Sigmoid colon (tissue), 7 donors: ENCODE data around the gene NOD2. TPM values are rescaled to one million over a fixed set of nuclear protein-coding genes. Genes with fewer than 3 reads are reported as not detected.

ENCODE experiments used
- DNase-seq: peaks from one replicate; pipeline ENCODE4 v3.0.0-alpha.2; 2019
- H3K27ac ChIP-seq, 4 donors: fragments of 200-600 bp; sonication (generic); one replicate each; pipeline ENCODE4 v1.5.1; 2016 to 2019; ENCODE audit warnings: mild to moderate bottlenecking in 1 of 4
- H3K27me3 ChIP-seq, 3 donors: fragments of 200-600 bp; sonication (generic); one replicate each; pipeline ENCODE4 v1.5.1; 2019; ENCODE audit warnings: mild to moderate bottlenecking in 1 of 3
- H3K36me3 ChIP-seq, 4 donors: fragments of 200-600 bp; sonication (generic); one replicate each; pipeline ENCODE4 v1.5.1; 2016 to 2019
- H3K4me1 ChIP-seq, 4 donors: fragments of 200-600 bp; sonication (generic); one replicate each; pipeline ENCODE4 v1.5.1; 2017 to 2019
- H3K4me3 ChIP-seq, 4 donors: fragments of 200-600 bp; sonication (generic); one replicate each; pipeline ENCODE4 v1.5.1; 2017 to 2019; ENCODE audit warnings: mild to moderate bottlenecking in 2 of 4, moderate library complexity in 1 of 4
- H3K9me3 ChIP-seq, 4 donors: fragments of 200-600 bp in 3 of 4; sonication (generic) in 3 of 4; one replicate each; pipeline versions ENCODE4 v1.5.1 to v1.6.1; 2013 to 2019
- CTCF ChIP-seq, 4 experiments: fragments of 450-650 bp in 3 of 4; fragments of 200-600 bp in 1 of 4; IDR thresholded peaks; one replicate each; pipeline ENCODE4 v1.5.1; 2016 to 2019; ENCODE audit warnings: antibody characterized with exemption in 4 of 4, mild to moderate bottlenecking in 3 of 4, moderate library complexity in 2 of 4
- EP300 ChIP-seq, 4 donors: sonication (generic); formaldehyde crosslinking; IDR thresholded peaks; one replicate each; pipeline ENCODE4 v1.6.1; 2017; ENCODE audit warnings: antibody characterized with exemption in 4 of 4
- POLR2A ChIP-seq, 2 donors: fragments of 450-650 bp; IDR thresholded peaks; one replicate each; pipeline ENCODE4 v1.6.1; 2016; ENCODE audit warnings: antibody characterized with exemption in 2 of 2, mild to moderate bottlenecking in 2 of 2, moderate library complexity in 2 of 2
- POLR2AphosphoS5 ChIP-seq, 4 donors: sonication (generic); formaldehyde crosslinking; IDR thresholded peaks; one replicate each; pipeline ENCODE4 v1.6.1; 2017; ENCODE audit warnings: antibody characterized with exemption in 4 of 4
- WGBS, 2 donors: extraction: QIAGEN DNeasy Blood & Tissue Kit; methylation state at CpG; one replicate each; pipeline ENCODE4 v1.1.7; 2013; 5-methylcytosine and 5-hydroxymethylcytosine counted together
- intact Hi-C: fragments of 100-400 bp; cut with DNase I; formaldehyde crosslinking; loops from one replicate; pipeline ENCODE4 v1.15.1; 2023
- polyA plus RNA-seq, 3 donors: library from polyadenylated mRNA; stranded (reverse); fragments of 200-250 nt; gene quantifications; one replicate each; pipeline ENCODE4 v1.2.3, GENCODE V29; 2013
- total RNA-seq, 4 donors: library from RNA; depleted of rRNA; stranded (reverse); fragments of >200 nt; gene quantifications; one replicate each; pipeline ENCODE4 v1.1.0, GENCODE V29; 2016
- donor health status: healthy with polysubstance abuse.
- donor health status: Bipolar disorder and iron deficiency.
- donor health status: healthy.

Gene NOD2
- total and polyA plus RNA-seq, 7 donors = 0.23 to 3.0 (median 2.5) TPM

GRCh38 chr16:50678531-50678930, 14.9 kb upstream of the NOD2 start:
- Histone ChIP-seq H3K36me3 (no peaks in the 10 kb centered on the region), H3K9me3 (peaks cover 0 to 2% (median 0%) of the 10 kb centered on the region in 4 donors), H3K27me3 (peaks cover 0 to 3% (median 0%) of the 10 kb centered on the region in 3 donors), H3K4me1 (peaks cover 0 to 4% (median 0%) of the 10 kb centered on the region in 4 donors), H3K27ac (no peak overlapping the region), H3K4me3 (no peak overlapping the region)
- intact Hi-C loops = no loop called here
- no peak for DNase-seq
- TF ChIP-seq POLR2A (IDR thresholded peaks at IDR 0.05) (no peak), CTCF (IDR thresholded peaks at IDR 0.05) (no peak), POLR2AphosphoS5 (IDR thresholded peaks at IDR 0.05) (no peak), EP300 (IDR thresholded peaks at IDR 0.05) (no peak)
- WGBS, 2 donors = 65 to 71% methylated on average over 3 of the region's 3 CpGs

DNA sequence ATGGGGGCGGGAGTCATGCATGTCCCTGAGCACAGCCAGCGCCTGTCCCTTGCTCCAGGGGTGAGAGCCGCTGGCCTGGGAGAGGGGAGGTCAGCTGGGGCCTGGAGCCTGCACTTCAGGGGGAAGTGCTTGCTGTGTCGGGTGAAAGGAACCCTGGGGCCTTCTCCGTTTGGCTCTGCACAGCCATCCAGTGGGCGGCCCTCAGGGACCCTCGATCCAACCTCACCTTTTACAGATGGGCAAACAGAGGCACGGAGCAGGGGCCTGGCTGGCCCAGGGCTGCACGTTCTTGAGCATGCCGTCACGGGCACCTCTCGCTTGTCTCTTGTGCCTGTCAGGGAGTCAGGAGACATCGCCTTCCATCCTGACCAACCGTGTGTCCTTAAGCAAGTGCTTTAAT, 14.1 kb upstream of the NOD2 start:
- Histone ChIP-seq H3K4me3 (no peak overlapping the region), H3K36me3 (no peaks in the 10 kb centered on the region), H3K27me3 (no peaks in the 10 kb centered on the region), H3K27ac (no peak overlapping the region), H3K9me3 (no peaks in the 10 kb centered on the region), H3K4me1 (peaks cover 0 to 4% (median 0%) of the 10 kb centered on the region in 4 donors)
- intact Hi-C loops = no loop called here
- WGBS, 2 donors = 90 to 91% methylated on average over 14 of the region's 14 CpGs
- no peak for TF ChIP-seq CTCF (IDR thresholded peaks at IDR 0.05)
- TF ChIP-seq POLR2A (IDR thresholded peaks at IDR 0.05) = no peak
- TF ChIP-seq POLR2AphosphoS5 (IDR thresholded peaks at IDR 0.05) = no peak
- TF ChIP-seq EP300 (IDR thresholded peaks at IDR 0.05) = no peak
- no peak for DNase-seq

DNA sequence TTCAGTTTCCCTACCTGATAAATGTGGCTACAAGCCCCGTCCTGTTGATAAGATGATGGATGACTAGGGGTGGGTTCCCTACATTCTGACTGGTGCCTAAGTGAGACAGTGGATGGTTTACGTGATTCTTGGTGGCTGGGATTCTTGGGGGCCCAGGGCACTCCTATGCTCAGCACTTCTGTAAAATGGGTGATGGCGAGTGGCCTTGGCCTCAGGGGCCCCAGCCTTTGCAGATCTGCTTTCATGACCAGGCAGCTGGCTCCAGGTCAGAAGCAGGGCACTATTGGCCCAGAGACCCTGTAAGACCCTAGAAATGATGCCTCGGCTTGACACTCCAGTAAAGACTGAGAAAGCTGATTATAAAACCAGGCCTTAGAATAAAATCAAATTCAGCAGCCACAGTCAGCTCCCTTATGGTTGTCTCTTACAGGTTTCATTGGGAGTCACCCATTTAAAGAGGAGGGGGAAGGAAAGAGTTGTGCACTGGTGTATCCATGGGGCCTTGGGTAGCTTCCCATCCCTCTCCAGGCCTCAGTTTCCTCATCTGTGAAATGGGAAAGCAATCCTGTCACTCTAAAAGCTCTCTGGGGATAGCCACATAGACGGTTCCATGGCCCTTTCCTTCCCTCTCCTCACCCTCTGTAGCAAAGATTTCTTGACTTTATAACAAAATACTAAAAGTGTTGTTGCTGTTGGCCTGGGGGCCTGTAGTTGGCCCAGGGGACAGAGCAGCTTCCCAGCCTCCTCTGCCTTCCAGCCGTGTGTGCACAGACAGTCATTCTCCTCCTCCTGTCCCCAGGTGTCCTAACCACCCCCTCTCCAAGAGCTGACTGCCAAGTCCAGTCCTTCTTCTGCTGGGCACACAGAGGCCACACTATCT, 13.5 kb upstream of the NOD2 start:
- TF ChIP-seq POLR2A (IDR thresholded peaks at IDR 0.05) = no peak
- no peak for DNase-seq
- H3K4me1 ChIP-seq = peaks cover 0 to 4% (median 0%) of the 10 kb centered on the region in 4 donors
- intact Hi-C loops = no loop called here
- peak overlapping the region in 2 of 4 donors; percentile 21 to 33 for H3K4me3 ChIP-seq
- no peaks in the 10 kb centered on the region for H3K36me3 ChIP-seq
- no peaks in the 10 kb centered on the region for H3K27me3 ChIP-seq
- H3K27ac ChIP-seq = no peak overlapping the region
- H3K9me3 ChIP-seq = no peaks in the 10 kb centered on the region
- WGBS, 2 donors = 81 to 85% methylated on average over 6 of the region's 6 CpGs

GRCh38 chr16:50680556-50680893, 12.9 kb upstream of the NOD2 start:
- 76 to 88% methylated on average over 3 of the region's 3 CpGs for WGBS, 2 donors
- H3K27ac ChIP-seq = no peak overlapping the region
- H3K4me1 ChIP-seq = peaks cover 0 to 4% (median 0%) of the 10 kb centered on the region in 4 donors
- no peaks in the 10 kb centered on the region for H3K9me3 ChIP-seq
- H3K27me3 ChIP-seq = no peaks in the 10 kb centered on the region
- H3K4me3 ChIP-seq = peak overlapping the region in 2 of 4 donors; percentile 21 to 33
- H3K36me3 ChIP-seq = no peaks in the 10 kb centered on the region
- no peak for TF ChIP-seq CTCF (IDR thresholded peaks at IDR 0.05)
- TF ChIP-seq POLR2AphosphoS5 (IDR thresholded peaks at IDR 0.05) = no peak
- TF ChIP-seq EP300 (IDR thresholded peaks at IDR 0.05) = no peak
- no peak for TF ChIP-seq POLR2A (IDR thresholded peaks at IDR 0.05)
- intact Hi-C loops = no loop called here
- no peak for DNase-seq

DNA sequence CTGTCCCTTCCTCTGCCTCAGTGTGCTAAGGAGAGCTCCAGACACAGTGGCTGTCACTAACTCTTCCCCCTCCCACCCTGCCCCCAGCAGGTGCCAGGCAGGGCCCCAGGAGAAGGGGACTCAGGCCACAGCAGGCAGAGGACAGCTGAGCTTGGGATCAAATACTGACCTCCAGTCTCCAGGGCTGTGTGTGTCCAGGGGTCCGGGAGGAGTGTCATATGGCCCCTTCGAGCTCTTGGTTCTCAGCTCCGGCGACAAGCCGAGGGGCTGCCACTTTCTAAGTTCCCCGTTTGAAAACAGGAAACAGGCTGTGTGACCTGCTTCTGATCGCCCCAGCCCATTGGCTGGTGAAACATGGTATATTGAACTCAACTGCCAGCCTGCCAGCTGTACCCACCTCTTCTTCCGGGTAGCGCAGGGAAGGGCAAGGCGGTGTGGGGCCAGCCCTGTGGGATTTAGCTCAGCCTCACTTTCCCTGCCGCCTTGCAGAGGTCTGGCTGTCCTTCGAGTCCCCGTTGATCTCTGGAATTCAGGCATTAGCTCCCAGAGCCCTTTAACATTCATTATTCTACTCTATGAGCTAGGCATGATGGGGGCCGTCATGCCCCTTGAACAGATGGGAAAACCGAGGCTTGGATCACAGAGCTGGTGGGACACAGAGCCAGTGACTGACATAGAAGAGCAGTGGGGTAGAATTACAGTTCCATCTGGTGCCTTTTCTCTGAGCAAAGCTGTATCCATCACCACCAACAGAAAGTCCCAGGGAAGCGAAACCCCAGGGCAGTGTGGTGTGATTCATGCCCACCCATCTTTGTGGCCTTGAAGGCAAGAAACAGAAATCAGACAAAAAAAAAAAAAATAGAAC, 12.2 kb upstream of the NOD2 start, which contains the start of gene SNX20:
SNX20 (minus strand) TSS at position 292 of the 865 bp plus-strand sequence. CDS start 3,786 bp downstream, outside the sequence.
- Histone ChIP-seq H3K36me3 (no peaks in the 10 kb centered on the region), H3K27me3 (no peaks in the 10 kb centered on the region), H3K4me3 (peak within 1 kb of the TSS in 3 of 4 donors; percentile 14 to 33 (median 21)), H3K9me3 (no peaks in the 10 kb centered on the region), H3K4me1 (peaks cover 0 to 4% (median 0%) of the 10 kb centered on the region in 4 donors), H3K27ac (peak within 1 kb of the TSS in 1 of 4 donors; percentile 19)
- no peak for DNase-seq
- TF ChIP-seq CTCF (IDR thresholded peaks at IDR 0.05) = no peak
- no peak for TF ChIP-seq POLR2AphosphoS5 (IDR thresholded peaks at IDR 0.05)
- no peak for TF ChIP-seq POLR2A (IDR thresholded peaks at IDR 0.05)
- TF ChIP-seq EP300 (IDR thresholded peaks at IDR 0.05) = no peak
- intact Hi-C loops = no loop called here
- 53 to 75% methylated on average over 16 of the region's 16 CpGs for WGBS, 2 donors
